ENCODE data around the gene WDR37.

Gene WDR37

GRCh38 chr10:1172256-1172984 is 116.2 kb downstream of the WDR37 start:
- FAIRE-seq: no peak

- FAIRE-seq: no peak
These were observed 116.9 kb downstream of the WDR37 start for GRCh38 chr10:1173091-1173490.

- FAIRE-seq: no peak
These were observed 117.8 kb downstream of the WDR37 start for GRCh38 chr10:1174022-1174421.

GRCh38 chr10:1175956-1176565 is 119.9 kb downstream of the WDR37 start:
- no peak for FAIRE-seq

- no peak for FAIRE-seq
These were observed 121.8 kb downstream of the WDR37 start for GRCh38 chr10:1177936-1178335.

GRCh38 chr10:1178506-1178905 is 122.3 kb downstream of the WDR37 start:
- no peak for FAIRE-seq

GRCh38 chr10:1179346-1180070 is 123.3 kb downstream of the WDR37 start:
- no peak for FAIRE-seq

GRCh38 chr10:1180071-1180730 is 124.0 kb downstream of the WDR37 start:
- no peak for FAIRE-seq

- FAIRE-seq: no peak
These were observed 124.7 kb downstream of the WDR37 start for GRCh38 chr10:1180836-1181235.

All from A204.1 (cell line).